PC-3 (cell line): ENCODE results near the gene ST6GALNAC3. TPM values are rescaled to one million over a fixed set of nuclear protein-coding genes. Genes with fewer than 3 reads are reported as not detected.

Experiments
- ATAC-seq: fragments of 200-7000 bp; cut with Tn5 transposase; 2 replicates; pipeline ENCODE4 v1.9.1; 2020; ENCODE audit warnings: mild to moderate bottlenecking, moderate library complexity
- BruUV-seq: library from RNA; stranded (reverse); fragments of 400-500 nt; replicated peaks from 2 replicates; lab custom pipeline; 2021; lab: Mats Ljungman, UMichigan
- CTCF ChIA-PET: fragments of 300-600 bp; sonication (Branson Sonifier 250); formaldehyde crosslinking; loops from one replicate; lab custom pipeline; 2022; ENCODE audit warnings: antibody characterized with exemption; lab: Charles Lee
- POLR2A ChIA-PET: fragments of 300-600 bp; sonication (Branson Sonifier 250); formaldehyde crosslinking; loops from one replicate; lab custom pipeline; 2022; ENCODE audit warnings: antibody characterized with exemption; ENCODE audit not compliant: unreplicated experiment; lab: Charles Lee
- DNase-seq: peaks from one replicate; pipeline ENCODE4 v3.0.0-alpha.2; 2015
- H2AFZ ChIP-seq: fragments of 300-600 bp; sonication (generic); 2 replicates; pipeline ENCODE4 v1.6.0; 2016; ENCODE audit warnings: antibody characterized with exemption, low read length
- H3F3A ChIP-seq: fragments of 300-600 bp; sonication (generic); one replicate; pipeline ENCODE4 v1.6.0; 2017; ENCODE audit warnings: antibody characterized with exemption, low read length, control low read depth, mild to moderate bottlenecking; ENCODE audit not compliant: unreplicated experiment
- H3K27ac ChIP-seq: fragments of 300-600 bp; sonication (generic); 2 replicates; pipeline ENCODE4 v1.5.1; 2016; ENCODE audit warnings: mild to moderate bottlenecking, low read length
- H3K27me3 ChIP-seq: fragments of 300-600 bp; sonication (generic); 2 replicates; pipeline ENCODE4 v1.6.1; 2016; ENCODE audit warnings: low read length, mixed read lengths
- H3K36me3 ChIP-seq: fragments of 300-600 bp; sonication (generic); 2 replicates; pipeline ENCODE4 v1.6.1; 2016; ENCODE audit warnings: low read depth, mixed run types, low read length, mixed read lengths
- H3K4me1 ChIP-seq: fragments of 300-600 bp; sonication (generic); 2 replicates; pipeline ENCODE4 v1.5.1; 2016; ENCODE audit warnings: low read length; ENCODE audit not compliant: insufficient read depth
- H3K4me2 ChIP-seq: fragments of 300-600 bp; sonication (generic); 2 replicates; pipeline ENCODE4 v1.6.0; 2016; ENCODE audit warnings: low read length
- H3K4me3 ChIP-seq: fragments of 300-600 bp; sonication (generic); 2 replicates; pipeline ENCODE4 v1.5.1; 2016; ENCODE audit warnings: mild to moderate bottlenecking, low read length, mixed read lengths
- H3K79me2 ChIP-seq: fragments of 300-600 bp; sonication (generic); 2 replicates; pipeline ENCODE4 v1.6.1; 2017; ENCODE audit warnings: low read length, mixed read lengths
- H3K9ac ChIP-seq: fragments of 300-600 bp; sonication (generic); 2 replicates; pipeline ENCODE4 v1.6.0; 2016; ENCODE audit warnings: mild to moderate bottlenecking, low read length
- H3K9me2 ChIP-seq: fragments of 300-600 bp; sonication (generic); replicated peaks from 2 replicates; pipeline ENCODE4 v1.6.1; 2016; ENCODE audit warnings: mixed run types, low read length, mixed read lengths
- H3K9me3 ChIP-seq: fragments of 300-600 bp; sonication (generic); 2 replicates; pipeline ENCODE4 v1.6.1; 2016; ENCODE audit warnings: low read length, mixed read lengths
- H4K20me1 ChIP-seq: fragments of 300-600 bp; sonication (generic); 2 replicates; pipeline ENCODE4 v1.6.1; 2016; ENCODE audit warnings: low read length, mixed read lengths
- EZH2 ChIP-seq: fragments of 300-600 bp; sonication (generic); IDR thresholded peaks from one replicate; pipeline ENCODE4 v1.6.1; 2017; ENCODE audit warnings: antibody characterized with exemption, mild to moderate bottlenecking, low read length; ENCODE audit not compliant: unreplicated experiment
- EZH2phosphoT487 ChIP-seq: fragments of 300-600 bp; sonication (generic); IDR thresholded peaks from 2 replicates; pipeline ENCODE4 v1.6.1; 2018; ENCODE audit warnings: mild to moderate bottlenecking, antibody characterized with exemption, low read length, borderline replicate concordance
- intact Hi-C: fragments of 100-400 bp; cut with micrococcal nuclease; formaldehyde crosslinking; loops from 2 replicates; pipeline ENCODE4 v1.9.0; 2023
- total RNA-seq: library from RNA; depleted of rRNA; stranded (reverse); fragments of >200 nt; gene quantifications from 2 replicates; pipeline ENCODE4 v1.2.3, GENCODE V29; 2014
- TF ChIP-seq, protein P1 (sequence below): fragments of 300-600 bp; sonication (generic); conservative IDR thresholded peaks from 2 replicates; pipeline ENCODE4 v1.5.1; 2017; ENCODE audit warnings: antibody characterized with exemption, low read depth, mild to moderate bottlenecking, low read length

The ST6GALNAC3 gene
- total RNA-seq, 1 experiment from 2014 or later = not detected

DNA sequence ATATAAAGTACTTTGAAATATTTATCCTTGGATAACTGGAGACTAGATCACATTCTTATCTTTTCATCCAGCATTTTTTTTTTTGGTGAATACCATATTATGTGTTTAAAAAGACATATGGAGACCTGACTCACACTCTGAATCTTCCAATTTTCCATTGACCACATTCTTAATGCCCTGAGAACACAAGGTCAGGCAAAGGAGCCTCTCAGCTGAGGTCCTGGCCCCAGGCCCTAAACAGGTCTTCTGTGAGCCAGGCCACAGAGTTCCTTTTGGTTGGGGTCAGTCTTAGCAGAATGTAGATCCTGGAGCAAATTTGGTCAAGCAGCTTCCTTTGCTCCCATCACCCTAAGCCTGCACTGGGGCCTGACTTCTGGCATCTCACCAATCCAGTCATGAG, 402.6 kb downstream of the ST6GALNAC3 start:
- BruUV-seq = no TSS peak
- ChIA-PET POLR2A (no interaction called here), CTCF (no interaction called here)
- H3K4me3 ChIP-seq = no peak overlapping the region
- H3K9ac ChIP-seq = no peak overlapping the region
- no peak overlapping the region for H3K27ac ChIP-seq
- intact Hi-C loops = no loop called here
- H4K20me1 ChIP-seq = no peaks in the 10 kb centered on the region
- TF ChIP-seq, protein P1, sequence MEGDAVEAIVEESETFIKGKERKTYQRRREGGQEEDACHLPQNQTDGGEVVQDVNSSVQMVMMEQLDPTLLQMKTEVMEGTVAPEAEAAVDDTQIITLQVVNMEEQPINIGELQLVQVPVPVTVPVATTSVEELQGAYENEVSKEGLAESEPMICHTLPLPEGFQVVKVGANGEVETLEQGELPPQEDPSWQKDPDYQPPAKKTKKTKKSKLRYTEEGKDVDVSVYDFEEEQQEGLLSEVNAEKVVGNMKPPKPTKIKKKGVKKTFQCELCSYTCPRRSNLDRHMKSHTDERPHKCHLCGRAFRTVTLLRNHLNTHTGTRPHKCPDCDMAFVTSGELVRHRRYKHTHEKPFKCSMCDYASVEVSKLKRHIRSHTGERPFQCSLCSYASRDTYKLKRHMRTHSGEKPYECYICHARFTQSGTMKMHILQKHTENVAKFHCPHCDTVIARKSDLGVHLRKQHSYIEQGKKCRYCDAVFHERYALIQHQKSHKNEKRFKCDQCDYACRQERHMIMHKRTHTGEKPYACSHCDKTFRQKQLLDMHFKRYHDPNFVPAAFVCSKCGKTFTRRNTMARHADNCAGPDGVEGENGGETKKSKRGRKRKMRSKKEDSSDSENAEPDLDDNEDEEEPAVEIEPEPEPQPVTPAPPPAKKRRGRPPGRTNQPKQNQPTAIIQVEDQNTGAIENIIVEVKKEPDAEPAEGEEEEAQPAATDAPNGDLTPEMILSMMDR = no peak
- TF ChIP-seq EZH2phosphoT487 (no peak), EZH2 (no peak)
- H3K79me2 ChIP-seq = no peaks in the 10 kb centered on the region
- no peak overlapping the region for H3K4me2 ChIP-seq
- no peaks in the 10 kb centered on the region for H3K9me2 ChIP-seq
- H3K36me3 ChIP-seq = no peaks in the 10 kb centered on the region
- DNase-seq (no peak), ATAC-seq (no peak)
- no peak overlapping the region for H2AFZ ChIP-seq
- no peaks in the 10 kb centered on the region for H3K9me3 ChIP-seq
- 0 out of 2 replicates have a peak, but pooled peaks cover 4% of the 10 kb centered on the region for H3K27me3 ChIP-seq
- H3F3A ChIP-seq = no peaks in the 10 kb centered on the region
- no peaks in the 10 kb centered on the region for H3K4me1 ChIP-seq

DNA sequence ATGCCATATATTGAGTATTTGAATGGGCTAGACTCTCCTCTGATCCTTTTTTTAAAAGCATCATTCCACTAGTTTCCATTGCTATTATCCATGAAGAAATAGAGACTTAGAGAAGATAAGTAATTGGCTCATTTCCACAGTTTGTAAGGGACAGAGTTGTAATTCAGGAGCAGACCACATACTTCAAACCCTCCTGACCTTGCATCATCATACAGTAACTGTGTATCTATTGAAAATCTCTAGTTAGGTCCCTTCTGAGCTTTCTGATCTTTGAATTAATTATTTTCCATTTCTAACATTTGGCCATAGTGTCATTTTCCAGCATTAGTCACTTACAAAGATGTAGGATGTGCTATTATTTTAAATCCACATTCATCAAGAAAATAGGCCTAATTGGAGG, 406.3 kb downstream of the ST6GALNAC3 start:
- DNase-seq (no peak), ATAC-seq (no peak)
- ChIA-PET POLR2A (no interaction called here), CTCF (no interaction called here)
- Histone ChIP-seq H3K27me3 (no peaks in the 10 kb centered on the region), H3K9ac (no peak overlapping the region), H3K4me1 (no peaks in the 10 kb centered on the region), H2AFZ (no peak overlapping the region), H3K4me2 (no peak overlapping the region), H3K36me3 (no peaks in the 10 kb centered on the region), H3K9me3 (no peaks in the 10 kb centered on the region), H3F3A (no peaks in the 10 kb centered on the region), H3K79me2 (no peaks in the 10 kb centered on the region), H4K20me1 (no peaks in the 10 kb centered on the region), H3K4me3 (no peak overlapping the region), H3K27ac (no peak overlapping the region), H3K9me2 (no peaks in the 10 kb centered on the region)
- BruUV-seq = no TSS peak
- no peak for TF ChIP-seq EZH2
- TF ChIP-seq, protein P1 = no peak
- intact Hi-C loops = no loop called here

DNA sequence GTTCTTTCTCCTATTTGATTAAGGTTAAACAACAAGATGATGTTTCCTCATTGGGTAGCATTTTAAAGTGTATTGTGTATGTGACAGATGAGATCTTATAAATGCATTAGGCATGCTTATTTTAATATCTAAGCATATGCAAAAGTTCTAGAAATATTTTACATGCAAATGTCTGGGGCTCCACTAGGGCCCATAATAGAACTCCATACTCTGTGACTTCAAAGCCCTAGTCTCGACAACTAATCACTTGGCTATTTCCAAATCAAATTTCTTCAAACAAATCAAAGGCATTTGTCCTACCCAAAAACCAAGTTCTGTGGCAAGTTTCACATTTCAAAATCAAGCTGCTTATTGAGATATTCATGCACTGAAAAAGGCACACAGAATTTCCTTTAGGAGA, 407.1 kb downstream of the ST6GALNAC3 start:
- Histone ChIP-seq H3K9me3 (no peaks in the 10 kb centered on the region), H3K79me2 (no peaks in the 10 kb centered on the region), H3K4me3 (no peak overlapping the region), H3K4me1 (no peaks in the 10 kb centered on the region), H3K9me2 (no peaks in the 10 kb centered on the region), H3K27me3 (no peaks in the 10 kb centered on the region), H4K20me1 (no peaks in the 10 kb centered on the region), H2AFZ (no peak overlapping the region), H3K27ac (no peak overlapping the region), H3K4me2 (no peak overlapping the region), H3K36me3 (no peaks in the 10 kb centered on the region), H3K9ac (no peak overlapping the region), H3F3A (no peaks in the 10 kb centered on the region)
- ChIA-PET CTCF (no interaction called here), POLR2A (no interaction called here)
- BruUV-seq = no TSS peak
- DNase-seq = no peak
- intact Hi-C loops = no loop called here
- ATAC-seq = no peak
- TF ChIP-seq EZH2phosphoT487 = no peak
- TF ChIP-seq, protein P1 = no peak
- TF ChIP-seq EZH2 = no peak
